Suprapubic skin (tissue), 4 donors: ENCODE results near the gene ARID1A. TPM values are rescaled to one million over a fixed set of nuclear protein-coding genes. Genes with fewer than 3 reads are reported as not detected.

Source experiments
- DNase-seq, 2 donors: peaks; one replicate each; pipeline ENCODE4 v3.0.0-alpha.2; 2019; ENCODE audit warnings: low spot score in 2 of 2
- H3K27ac ChIP-seq: fragments of 200-600 bp; sonication (generic); one replicate; pipeline ENCODE4 v1.5.1; 2019
- H3K27me3 ChIP-seq: fragments of 200-600 bp; sonication (generic); one replicate; pipeline ENCODE4 v1.5.1; 2019
- H3K36me3 ChIP-seq: fragments of 200-600 bp; sonication (generic); one replicate; pipeline ENCODE4 v1.5.1; 2019
- H3K4me1 ChIP-seq: fragments of 200-600 bp; sonication (generic); one replicate; pipeline ENCODE4 v1.5.1; 2019
- H3K4me3 ChIP-seq: fragments of 200-600 bp; sonication (generic); one replicate; pipeline ENCODE4 v1.5.1; 2019; ENCODE audit warnings: mild to moderate bottlenecking
- H3K9me3 ChIP-seq: fragments of 200-600 bp; sonication (generic); one replicate; pipeline ENCODE4 v1.5.1; 2019
- EP300 ChIP-seq: sonication (generic); formaldehyde crosslinking; IDR thresholded peaks from one replicate; pipeline ENCODE4 v1.6.1; 2017; ENCODE audit warnings: antibody characterized with exemption
- POLR2A ChIP-seq, 2 donors: fragments of 450-650 bp; IDR thresholded peaks; one replicate each; pipeline ENCODE4 v1.6.1; 2017; ENCODE audit warnings: antibody characterized with exemption in 2 of 2, mild to moderate bottlenecking in 2 of 2, moderate library complexity in 2 of 2
- POLR2AphosphoS5 ChIP-seq, 3 donors: sonication (generic); formaldehyde crosslinking; IDR thresholded peaks; one replicate each; pipeline ENCODE4 v1.6.1; 2017; ENCODE audit warnings: antibody characterized with exemption in 3 of 3
- WGBS: methylation state at CpG from one replicate; pipeline ENCODE4 v1.1.5; 2018; 5-methylcytosine and 5-hydroxymethylcytosine counted together
- total RNA-seq, 4 donors: library from RNA; depleted of rRNA; stranded (reverse); fragments of >200 nt; gene quantifications; one replicate each; pipeline ENCODE4 v1.1.0, GENCODE V29; 2016
- TF ChIP-seq, protein P1 (sequence below), 2 donors: fragments of 200-600 bp in 1 of 2; fragments of 450-650 bp in 1 of 2; sonication (generic) in 1 of 2; IDR thresholded peaks; one replicate each; pipeline ENCODE4 v1.5.1; 2016 to 2019; ENCODE audit warnings: antibody characterized with exemption in 2 of 2, mild to moderate bottlenecking in 1 of 2, moderate library complexity in 1 of 2

The ARID1A gene
- total RNA-seq, 4 donors from 2014 or later: 77.2 to 90.0 (median 83.5) TPM

DNA sequence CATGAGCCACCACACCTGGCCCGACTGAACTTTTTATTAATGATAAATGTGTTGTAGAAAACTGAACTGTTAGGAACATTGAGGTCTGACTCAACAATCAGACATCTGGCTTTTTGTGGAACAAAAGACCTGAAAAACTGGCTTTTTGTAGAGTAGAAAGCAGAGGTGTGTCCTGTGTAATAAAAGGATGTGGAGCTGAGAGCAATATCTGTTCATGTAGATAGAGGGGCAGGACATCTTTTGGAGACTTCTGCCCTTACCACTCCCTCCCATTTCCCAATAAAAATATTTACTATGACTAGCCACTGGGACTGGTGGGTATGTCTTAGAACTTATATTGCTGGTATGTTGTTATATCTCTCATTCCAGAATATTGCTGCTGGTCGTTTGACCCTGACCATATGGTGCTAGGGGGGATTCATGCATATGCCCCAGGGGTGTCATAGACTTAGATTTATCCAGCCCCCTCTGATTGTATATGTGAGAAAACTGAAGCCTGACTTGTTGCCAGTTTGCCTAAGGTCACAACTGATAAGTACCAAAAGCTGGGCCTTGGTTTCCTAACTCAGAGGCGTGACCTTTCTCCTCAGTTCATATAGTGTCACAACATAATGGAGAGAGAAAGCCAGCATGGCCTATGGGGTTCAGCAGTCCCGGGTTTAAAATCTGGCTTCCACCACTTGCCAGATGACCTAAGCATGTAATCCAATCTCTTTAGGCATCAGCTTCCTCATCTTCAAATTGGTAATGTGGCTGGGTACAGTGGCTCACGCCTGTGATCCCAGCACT lies 58.5 kb downstream of the ARID1A start:
- peaks cover 41% of the 10 kb centered on the region for H3K4me1 ChIP-seq
- H3K27me3 ChIP-seq: no peaks in the 10 kb centered on the region
- no peak overlapping the region for H3K4me3 ChIP-seq
- no peaks in the 10 kb centered on the region for H3K9me3 ChIP-seq
- no peak for DNase-seq
- WGBS: 72% methylated on average over 5 of the region's 5 CpGs
- TF ChIP-seq EP300 (no peak), POLR2AphosphoS5 (IDR thresholded peaks at IDR 0.05) (no peak), POLR2A (IDR thresholded peaks at IDR 0.05) (no peak)
- TF ChIP-seq, protein P1, sequence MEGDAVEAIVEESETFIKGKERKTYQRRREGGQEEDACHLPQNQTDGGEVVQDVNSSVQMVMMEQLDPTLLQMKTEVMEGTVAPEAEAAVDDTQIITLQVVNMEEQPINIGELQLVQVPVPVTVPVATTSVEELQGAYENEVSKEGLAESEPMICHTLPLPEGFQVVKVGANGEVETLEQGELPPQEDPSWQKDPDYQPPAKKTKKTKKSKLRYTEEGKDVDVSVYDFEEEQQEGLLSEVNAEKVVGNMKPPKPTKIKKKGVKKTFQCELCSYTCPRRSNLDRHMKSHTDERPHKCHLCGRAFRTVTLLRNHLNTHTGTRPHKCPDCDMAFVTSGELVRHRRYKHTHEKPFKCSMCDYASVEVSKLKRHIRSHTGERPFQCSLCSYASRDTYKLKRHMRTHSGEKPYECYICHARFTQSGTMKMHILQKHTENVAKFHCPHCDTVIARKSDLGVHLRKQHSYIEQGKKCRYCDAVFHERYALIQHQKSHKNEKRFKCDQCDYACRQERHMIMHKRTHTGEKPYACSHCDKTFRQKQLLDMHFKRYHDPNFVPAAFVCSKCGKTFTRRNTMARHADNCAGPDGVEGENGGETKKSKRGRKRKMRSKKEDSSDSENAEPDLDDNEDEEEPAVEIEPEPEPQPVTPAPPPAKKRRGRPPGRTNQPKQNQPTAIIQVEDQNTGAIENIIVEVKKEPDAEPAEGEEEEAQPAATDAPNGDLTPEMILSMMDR (IDR thresholded peaks at IDR 0.05): no peak
- no peak overlapping the region for H3K27ac ChIP-seq
- peaks cover 26% of the 10 kb centered on the region for H3K36me3 ChIP-seq

DNA sequence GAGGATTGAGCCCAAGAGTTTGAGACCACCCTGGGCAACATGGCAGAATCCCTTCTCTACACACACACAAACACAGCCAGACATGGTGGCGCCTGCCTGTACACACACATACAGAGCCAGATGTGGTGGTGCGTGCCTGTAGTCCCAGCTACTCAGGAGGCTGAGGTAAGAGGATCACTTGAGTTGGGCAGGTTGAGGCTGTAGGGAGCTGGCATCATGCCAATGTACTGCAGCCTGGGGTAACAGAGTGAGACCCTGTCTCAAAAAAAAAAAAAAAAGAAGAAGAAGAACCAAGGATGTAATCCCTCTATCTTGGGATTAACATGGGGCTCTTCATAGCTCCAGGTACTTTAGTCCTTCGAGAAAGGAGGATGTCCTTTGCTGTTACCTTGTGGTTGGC lies 62.5 kb downstream of the ARID1A start:
- Histone ChIP-seq H3K27ac (no peak overlapping the region), H3K9me3 (no peaks in the 10 kb centered on the region), H3K4me3 (no peak overlapping the region), H3K36me3 (peaks cover 50% of the 10 kb centered on the region), H3K4me1 (peaks cover 15% of the 10 kb centered on the region), H3K27me3 (no peaks in the 10 kb centered on the region)
- no peak for DNase-seq
- 97% methylated on average over 3 of the region's 3 CpGs for WGBS
- TF ChIP-seq POLR2A (IDR thresholded peaks at IDR 0.05) (no peak), POLR2AphosphoS5 (IDR thresholded peaks at IDR 0.05) (no peak), EP300 (no peak)
- TF ChIP-seq, protein P1 (IDR thresholded peaks at IDR 0.05): no peak

DNA sequence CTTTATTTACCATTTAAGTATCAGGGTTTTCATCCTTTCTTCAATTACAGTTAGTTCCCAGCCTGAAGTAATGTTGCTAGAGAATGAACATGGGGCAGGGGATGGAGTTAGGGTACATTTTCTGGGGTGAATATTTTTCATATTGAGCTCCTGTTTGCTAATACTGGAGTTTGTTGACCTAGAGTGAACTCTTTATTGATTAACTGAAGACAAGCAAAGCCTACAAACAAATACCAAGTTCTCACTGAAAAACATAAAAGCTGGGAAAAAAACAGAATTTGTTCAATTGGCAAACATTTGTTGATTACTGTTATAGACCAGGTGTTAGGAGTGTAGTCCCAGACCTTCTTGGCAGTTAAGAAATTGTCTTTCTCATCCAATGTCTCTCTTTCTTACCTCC lies 63.7 kb downstream of the ARID1A start:
- Histone ChIP-seq H3K9me3 (no peaks in the 10 kb centered on the region), H3K4me1 (peaks cover 6% of the 10 kb centered on the region), H3K27ac (no peak overlapping the region), H3K27me3 (no peaks in the 10 kb centered on the region), H3K36me3 (peaks cover 62% of the 10 kb centered on the region), H3K4me3 (no peak overlapping the region)
- no peak for TF ChIP-seq EP300
- TF ChIP-seq, protein P1 (IDR thresholded peaks at IDR 0.05): no peak
- no peak for TF ChIP-seq POLR2AphosphoS5 (IDR thresholded peaks at IDR 0.05)
- no peak for TF ChIP-seq POLR2A (IDR thresholded peaks at IDR 0.05)
- DNase-seq: no peak

DNA sequence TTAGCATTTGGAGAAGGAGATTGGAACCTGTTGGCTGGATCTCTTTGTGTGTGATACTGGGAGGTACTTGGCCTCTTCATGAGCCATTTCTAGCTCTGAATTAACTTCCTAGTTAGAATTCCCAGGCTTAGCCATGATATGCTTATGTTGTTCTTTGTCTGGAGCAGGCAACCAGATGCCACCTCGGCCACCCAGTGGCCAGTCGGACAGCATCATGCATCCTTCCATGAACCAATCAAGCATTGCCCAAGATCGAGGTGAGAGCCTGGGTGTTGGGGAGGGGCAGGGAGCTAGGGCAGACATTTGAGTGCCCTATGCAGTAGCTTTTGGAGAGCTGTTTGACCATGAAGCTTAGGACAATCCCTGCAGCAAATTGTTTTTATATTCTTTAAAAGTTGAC lies 65.4 kb downstream of the ARID1A start:
- Histone ChIP-seq H3K9me3 (no peaks in the 10 kb centered on the region), H3K4me3 (no peak overlapping the region), H3K27me3 (no peaks in the 10 kb centered on the region), H3K27ac (no peak overlapping the region), H3K36me3 (peaks cover 72% of the 10 kb centered on the region), H3K4me1 (no peaks in the 10 kb centered on the region)
- no peak for DNase-seq
- TF ChIP-seq, protein P1 (IDR thresholded peaks at IDR 0.05): no peak
- TF ChIP-seq POLR2A (IDR thresholded peaks at IDR 0.05) (no peak), EP300 (no peak), POLR2AphosphoS5 (IDR thresholded peaks at IDR 0.05) (no peak)
- 68% methylated on average over 3 of the region's 3 CpGs for WGBS

DNA sequence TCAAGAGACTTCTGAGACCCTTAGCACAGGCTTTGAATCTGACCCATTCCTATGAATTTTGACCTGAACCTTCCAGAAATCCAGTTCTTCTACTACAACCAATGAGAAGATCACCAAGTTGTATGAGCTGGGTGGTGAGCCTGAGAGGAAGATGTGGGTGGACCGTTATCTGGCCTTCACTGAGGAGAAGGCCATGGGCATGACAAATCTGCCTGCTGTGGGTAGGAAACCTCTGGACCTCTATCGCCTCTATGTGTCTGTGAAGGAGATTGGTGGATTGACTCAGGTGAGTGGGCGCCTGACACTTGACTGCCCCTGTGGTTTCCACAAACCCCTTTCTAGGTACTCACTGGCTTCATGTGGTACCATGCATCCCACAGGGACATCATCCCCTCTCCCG lies 71.9 kb downstream of the ARID1A start:
- H3K9me3 ChIP-seq: no peaks in the 10 kb centered on the region
- 93% methylated on average over 4 of the region's 4 CpGs for WGBS
- no peak overlapping the region for H3K4me3 ChIP-seq
- H3K36me3 ChIP-seq: peaks cover 90% of the 10 kb centered on the region
- no peak overlapping the region for H3K27ac ChIP-seq
- DNase-seq: no peak
- no peak for TF ChIP-seq POLR2AphosphoS5 (IDR thresholded peaks at IDR 0.05)
- TF ChIP-seq, protein P1 (IDR thresholded peaks at IDR 0.05): no peak
- TF ChIP-seq EP300: no peak
- TF ChIP-seq POLR2A (IDR thresholded peaks at IDR 0.05): no peak
- H3K4me1 ChIP-seq: peaks cover 30% of the 10 kb centered on the region
- H3K27me3 ChIP-seq: no peaks in the 10 kb centered on the region
